DMS153 (cell line): Measurements from ENCODE around the gene IL17C.

Experiments used
- DNase-seq: peaks from one replicate; lab custom pipeline; 2025; lab: John Stamatoyannopoulos, UW

The IL17C gene

DNA sequence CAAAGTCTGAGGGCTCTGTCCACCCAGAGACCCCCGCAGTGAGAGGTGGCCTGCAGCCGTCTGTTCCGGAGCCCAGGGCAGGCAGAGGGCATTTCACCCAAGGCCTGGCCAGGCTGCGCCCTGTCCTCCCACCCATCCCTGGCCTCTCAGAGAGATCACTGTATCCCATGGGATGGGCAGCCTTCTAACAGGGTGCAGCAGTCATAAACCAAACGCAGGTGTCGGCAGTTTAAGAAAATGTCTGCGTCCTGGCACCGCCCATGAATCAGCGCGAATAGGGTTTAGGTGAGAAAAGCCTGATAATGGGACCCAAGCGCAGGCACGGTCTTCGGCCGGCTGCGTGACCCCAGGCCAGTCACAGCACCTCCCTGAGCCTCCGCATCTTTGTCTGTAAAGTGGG lies 7.1 kb downstream of the IL17C start:
- no peak for DNase-seq

DNA sequence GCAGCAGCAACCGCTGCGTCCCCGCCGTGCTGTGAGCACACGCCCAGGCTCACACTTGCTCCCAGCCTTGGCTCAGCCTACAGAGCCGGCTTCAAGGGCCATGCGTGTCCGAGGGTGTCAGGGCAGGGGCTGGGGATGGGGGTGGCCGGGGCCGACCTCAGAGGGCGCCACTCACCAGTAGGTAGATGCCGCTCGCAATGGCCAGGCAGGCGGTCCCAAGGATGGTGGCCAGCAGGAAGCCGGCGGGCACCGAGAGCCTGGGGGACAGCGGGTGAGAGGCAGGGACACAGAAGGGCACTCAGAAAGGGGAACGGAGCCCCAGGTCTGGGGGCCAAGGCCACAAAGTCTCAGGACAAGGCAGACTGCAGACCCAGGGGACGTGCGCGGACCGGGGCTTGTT lies 7.6 kb downstream of the IL17C start:
- DNase-seq, result no peak

DNA sequence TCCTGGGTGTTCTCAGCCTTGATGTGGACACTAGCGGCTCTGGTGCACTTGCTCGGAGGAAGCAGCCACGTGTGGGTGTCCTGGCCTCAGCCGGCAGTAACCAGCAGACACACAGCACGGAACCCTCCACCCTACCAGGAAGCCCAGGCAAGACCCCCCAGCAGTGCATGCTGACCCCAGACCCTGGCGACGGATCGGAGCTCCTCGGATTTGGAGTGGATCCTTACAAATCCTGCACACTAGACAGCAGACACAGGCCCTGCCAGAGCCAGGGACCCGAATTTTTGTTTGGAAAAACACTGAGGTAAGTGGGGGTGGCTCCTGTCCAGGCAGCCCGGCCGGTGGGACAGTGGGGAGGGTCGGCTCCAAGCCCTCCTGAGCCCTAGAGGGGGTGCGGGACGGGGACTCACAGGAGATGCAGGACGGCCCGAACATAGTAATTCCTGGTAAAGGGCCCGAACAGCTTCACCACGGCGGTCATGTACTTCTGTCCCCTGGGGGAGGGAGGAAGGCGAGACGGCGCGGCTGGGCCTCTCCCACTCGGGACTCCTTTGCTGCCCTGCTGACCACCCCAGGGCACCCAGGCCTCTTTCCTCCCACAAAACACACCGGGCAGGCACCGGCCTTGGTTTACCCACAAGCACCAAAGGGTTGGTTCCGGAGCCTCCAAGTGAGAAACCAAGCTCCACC lies 8.1 kb downstream of the IL17C start:
- DNase-seq, result no peak

DNA sequence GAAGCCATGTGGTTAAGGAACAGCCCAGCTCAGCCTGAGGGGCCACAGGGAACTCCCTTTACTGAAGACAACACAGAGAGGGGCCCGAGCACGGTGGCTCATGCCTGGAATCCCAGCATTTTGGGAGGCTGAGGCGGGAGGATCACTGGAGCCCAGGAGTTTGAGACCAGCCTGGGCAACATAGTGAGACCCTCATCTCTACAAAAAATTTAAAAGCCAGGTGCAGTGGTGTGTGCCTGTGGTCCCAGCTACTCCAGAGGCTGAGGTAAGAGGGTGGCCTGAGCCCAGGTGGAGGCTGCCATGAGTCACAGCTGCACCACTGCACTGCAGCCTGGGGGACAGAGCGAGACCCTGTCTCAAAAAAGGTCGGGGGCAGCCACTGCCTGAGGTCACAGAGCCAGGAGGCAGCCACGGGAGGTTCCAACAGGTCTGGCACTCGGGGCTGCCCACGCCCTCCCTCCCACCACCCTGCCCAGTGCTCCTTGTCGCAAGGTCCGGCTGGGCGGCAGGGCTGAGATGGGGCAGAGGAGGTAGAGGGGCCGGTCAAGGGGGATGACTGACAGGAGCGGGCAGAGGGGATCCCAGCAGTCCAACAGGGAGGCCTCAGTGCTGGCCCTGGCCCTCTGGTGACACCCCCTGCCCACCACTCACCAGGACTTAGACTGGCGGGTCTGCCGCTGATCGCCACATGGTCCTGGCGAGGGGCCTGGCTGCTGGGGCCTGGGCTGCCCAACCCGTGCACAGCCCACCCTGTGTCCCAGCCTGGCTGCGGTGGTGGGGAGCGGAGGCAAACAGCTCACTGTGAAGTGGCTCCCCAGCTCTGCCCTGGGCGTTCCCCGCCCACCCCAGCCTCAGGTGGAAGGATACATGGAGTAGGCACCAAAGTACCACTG lies 9.1 kb downstream of the IL17C start:
- no peak for DNase-seq

DNA sequence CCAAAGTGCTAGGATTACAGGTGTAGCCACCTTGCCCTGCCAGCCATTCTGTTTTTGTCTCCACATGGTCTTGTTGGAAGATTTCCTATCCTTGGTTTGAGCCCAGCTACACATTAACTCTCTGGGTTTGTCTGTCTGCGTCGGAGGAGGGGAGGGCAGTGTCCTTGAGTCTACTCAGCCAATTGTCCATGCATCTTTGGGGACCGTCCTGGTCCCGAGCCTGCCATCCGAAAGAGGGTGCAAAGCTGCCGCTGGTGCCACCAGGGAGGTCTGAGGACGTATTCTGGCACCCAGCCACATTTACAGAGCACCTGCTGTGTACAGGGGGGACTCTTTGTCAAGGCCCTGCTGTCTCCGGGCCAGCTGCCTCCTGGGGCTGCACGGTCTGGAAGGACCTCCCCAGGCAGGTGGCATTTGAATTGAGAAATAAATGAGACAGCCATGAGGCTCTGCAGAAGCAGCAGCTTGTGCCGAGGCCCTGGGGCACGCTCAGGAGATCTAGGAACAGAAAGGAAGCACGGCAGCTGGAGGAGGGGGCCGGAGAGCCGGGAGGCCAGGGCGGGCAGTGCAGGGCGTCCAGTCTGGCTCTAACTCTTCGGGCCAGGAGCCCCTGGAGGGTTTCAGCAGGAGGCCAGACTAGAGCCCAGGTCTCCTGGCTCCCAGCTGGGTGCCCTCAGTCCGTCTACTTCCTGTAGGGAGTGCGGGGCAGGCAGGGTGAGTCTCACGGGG lies 11.0 kb downstream of the IL17C start:
- DNase-seq, result peak; percentile 36

DNA sequence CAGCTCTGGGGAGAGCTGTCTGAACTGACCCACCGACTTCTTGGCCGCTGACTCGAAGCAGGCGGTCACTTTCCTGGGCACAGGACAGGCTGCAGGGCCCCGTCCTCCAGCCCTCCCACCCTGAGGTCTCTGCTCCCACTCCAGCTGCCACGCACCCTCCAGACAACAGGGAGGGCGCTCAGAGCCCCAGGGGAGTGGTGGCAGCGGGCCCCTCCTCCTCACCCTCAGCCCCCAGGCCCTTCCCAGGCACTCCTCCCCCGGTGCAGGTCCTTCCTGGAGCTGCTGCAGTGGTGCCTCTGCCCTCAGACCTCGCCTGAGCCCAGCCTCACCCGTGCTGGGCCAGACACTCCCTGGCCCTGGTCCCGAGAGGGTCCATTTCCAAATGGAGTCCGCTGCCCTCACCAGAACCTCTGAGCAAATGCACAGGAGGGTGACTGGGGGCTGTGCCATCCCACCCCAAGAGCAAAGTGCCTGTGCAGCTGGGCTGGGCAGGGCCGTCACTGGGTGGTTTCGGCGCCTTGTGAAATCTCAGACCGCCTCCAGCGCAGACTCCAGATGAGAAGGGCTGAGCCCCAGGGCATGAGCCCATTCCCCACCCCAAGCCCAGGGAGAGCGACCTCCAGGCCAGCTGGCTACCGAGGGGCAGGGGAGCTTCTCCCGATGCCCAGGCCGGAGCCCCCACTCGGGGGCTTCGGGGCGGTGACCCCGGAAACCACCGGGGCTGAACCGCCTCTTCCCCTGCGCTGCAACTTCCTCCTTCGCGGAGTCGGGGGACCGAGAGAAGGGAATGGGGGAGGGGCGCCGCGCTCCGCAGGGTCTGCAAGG lies 11.8 kb downstream of the IL17C start:
- no peak for DNase-seq

DNA sequence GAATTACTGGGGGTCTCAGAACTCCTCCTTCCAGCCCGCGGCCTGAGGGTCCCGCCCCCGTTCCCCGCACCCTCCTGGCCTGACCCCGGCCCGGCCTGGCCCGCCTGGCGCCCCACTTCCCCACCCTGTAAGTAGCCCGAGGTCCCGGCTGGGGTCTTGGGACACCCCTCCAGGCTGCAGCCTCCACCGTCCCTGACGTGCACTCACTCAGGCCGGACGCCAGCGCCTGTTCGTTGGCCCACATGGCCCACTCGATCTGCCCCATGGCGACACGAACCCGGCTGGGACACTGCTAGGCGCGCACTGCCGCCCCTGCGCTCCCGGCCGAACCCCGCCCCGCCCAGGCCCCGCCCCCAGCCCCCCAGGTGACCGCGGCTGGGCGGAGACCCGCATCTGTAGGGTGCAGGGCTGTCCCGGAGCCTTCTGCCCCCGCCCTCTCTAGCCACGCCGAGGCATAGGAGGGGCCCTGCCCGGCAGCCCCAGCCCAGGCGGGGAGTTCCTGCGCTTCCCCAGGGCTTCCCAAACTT lies 12.4 kb downstream of the IL17C start, which contains the start of gene CYBA:
TSS of gene CYBA (minus strand) at position 305 of the 527 bp plus-strand sequence. CDS start at position 265, 40 bp downstream.
- peak; percentile 39 for DNase-seq

DNA sequence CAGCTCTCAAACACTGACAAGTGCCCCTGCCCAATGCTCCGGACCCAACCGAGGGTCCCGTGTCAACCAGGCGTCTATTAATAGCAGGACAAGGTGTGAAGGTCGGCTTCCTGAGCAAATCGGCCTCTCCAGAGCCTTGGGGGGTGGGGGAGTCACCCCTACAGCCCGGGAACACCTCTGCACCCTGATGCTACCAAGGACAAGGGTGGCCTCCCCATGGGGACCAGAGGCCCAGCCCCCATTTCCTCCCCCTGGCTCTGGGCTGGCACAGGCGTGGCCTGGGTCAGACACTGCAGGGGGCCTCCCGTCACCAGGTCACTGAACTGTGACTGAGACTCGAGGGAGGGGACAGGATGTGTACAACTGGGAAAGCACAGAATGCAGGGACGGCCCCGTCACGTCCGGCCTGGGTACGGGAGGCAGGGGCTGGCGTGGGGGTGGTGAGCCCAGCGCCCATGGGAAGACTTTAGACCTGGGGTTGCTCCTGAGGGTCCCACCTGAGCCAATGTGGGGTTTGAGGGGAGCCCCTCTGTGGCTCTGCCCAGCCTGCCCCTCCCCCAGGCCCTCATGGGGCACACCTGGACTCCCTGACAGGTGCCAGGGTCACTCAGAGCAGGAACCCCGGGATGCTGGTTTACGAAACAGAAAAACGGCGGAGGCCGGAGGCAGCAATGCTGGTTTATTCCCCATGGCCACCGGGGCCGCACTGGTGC lies 13.1 kb downstream of the IL17C start:
- DNase-seq, result peak; percentile 73

DNA sequence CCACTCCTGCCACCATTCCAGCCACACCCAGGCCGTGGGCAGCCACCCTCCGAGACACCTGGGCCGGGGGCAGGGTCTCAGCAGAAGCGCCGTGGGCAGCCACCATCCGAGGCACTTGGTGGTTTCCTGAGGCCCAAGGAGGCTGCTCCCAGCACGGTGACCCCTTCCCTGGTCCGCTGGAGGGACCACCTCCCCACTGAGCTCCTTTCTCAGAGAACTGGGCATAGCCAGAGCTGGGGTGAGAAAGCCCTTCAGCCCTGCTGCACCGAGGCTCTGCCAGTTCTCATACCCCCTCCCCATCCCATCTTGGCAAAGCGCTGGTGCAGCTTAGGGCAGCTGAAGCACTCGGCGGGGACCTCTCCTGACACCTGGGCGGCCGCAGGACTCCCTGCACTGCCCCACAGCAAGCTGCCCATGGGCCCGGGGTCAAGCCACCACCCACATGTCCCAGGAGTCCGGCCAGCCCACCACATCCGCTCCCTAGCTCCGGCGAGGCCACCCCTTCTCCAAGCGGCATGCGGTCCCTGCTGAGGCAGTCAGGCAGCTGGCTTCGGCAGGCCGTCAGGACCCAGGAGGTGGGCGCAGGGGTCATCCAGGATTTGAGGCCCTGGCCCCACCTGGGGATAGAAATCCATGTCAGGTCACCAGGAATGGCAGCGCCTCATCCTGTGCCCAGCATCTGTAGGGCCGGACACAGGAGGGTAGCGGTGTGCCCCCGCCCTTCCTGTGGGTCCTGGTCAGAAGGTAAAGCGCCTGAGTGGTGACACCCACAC lies 13.8 kb downstream of the IL17C start:
- no peak for DNase-seq

DNA sequence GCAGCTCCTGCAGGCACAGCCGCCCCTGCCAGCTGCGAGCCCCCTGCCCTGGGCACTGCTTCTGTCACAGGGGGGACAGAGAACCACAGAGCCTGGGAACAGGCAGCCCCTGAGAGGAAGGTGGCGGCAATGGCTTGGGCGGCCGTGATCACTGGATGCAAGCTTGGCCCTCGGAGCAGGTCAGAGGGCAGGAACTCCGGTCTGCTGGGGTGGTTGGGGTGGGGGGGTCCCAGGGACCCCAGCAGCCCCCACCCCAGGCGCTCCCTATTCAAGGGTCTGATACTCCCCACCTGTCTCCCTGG lies 14.3 kb downstream of the IL17C start:
- no peak for DNase-seq

DNA sequence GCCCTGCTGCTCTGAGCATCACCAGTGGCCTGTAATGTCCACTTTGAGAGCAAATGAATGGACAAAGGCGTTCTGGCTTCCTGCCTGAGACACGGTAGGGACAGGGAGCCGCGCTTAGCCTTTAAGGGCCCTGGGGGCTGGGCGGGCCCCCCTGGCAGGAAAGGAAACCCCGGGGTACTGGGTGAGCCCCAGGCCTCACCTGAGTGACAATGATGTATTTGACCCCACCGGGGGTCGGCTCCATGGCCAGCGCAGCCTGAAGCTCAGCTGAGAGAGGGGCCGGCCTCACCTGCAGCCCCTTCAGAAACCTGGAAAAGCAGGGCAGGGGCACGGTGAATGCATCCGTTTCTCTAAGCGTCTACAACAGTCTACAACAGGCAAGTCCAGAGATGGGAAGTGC lies 14.7 kb downstream of the IL17C start:
- no peak for DNase-seq

DNA sequence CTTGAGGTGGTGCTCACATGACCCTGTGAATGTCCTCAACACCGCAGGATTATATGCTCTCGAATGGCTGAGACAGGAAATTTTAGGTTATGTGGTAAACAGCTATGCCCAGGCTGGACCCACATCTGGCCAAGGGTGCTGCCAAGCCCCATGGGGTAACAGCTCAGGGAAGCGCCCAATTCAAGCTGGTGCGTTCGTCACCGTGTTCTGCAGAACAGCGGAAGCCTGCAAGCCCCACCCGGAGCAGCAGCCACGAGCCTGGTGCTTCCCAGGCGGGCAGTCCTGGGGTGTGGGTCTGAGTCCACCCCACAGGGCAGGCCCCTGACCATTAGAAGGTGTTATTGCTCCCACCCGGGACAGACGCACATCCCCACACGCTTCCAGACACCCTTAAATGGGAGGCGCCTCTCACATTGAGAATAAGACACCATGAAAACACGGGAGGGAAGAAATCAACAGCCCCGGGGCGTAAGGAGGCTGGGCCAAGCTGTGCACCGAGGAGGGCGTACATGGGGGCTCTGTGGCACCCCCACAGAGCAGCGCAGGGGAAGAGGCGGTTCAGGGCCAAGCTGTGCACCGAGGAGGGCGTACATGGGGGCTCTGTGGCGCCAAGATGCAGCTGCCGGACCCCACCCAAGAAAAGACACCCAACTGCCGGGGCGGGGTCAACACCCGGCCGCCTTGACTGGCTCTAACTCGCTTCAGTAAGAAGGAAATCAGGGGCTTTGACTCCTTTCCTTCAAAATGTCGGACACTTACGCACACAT lies 15.4 kb downstream of the IL17C start:
- no peak for DNase-seq

DNA sequence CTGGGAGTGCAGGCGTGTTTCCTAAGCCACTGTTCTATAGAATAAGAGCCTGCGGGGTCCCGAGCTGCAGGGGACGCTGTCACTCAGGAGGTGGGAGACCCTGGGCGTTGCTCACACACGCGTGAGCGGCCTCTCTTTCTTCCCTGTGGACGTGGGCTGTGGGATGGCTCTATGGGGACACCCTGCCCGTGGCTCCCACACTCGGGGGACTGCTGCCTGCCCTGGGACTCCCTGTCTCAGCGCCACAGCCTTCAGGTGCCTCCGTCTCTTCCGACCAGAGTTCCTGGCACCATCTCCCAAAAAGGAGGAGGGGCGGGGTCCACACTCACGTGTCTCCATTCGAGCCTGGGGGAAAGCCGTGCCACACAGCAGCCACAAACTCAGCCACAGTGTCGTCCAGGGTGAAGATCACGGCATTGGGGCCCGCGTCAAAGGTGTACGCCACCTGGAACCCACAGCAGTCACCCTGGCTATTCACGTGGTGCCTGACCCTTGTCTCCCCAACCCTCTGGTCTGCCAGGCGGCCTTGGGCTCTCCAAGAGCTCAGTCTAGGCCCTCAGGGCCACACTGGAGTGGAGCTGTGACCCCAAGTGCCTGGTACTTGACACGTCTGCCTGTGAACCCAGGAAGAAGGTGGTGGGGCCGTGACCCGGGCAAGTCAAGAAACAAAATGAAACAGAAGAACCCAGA lies 16.1 kb downstream of the IL17C start:
- no peak for DNase-seq

DNA sequence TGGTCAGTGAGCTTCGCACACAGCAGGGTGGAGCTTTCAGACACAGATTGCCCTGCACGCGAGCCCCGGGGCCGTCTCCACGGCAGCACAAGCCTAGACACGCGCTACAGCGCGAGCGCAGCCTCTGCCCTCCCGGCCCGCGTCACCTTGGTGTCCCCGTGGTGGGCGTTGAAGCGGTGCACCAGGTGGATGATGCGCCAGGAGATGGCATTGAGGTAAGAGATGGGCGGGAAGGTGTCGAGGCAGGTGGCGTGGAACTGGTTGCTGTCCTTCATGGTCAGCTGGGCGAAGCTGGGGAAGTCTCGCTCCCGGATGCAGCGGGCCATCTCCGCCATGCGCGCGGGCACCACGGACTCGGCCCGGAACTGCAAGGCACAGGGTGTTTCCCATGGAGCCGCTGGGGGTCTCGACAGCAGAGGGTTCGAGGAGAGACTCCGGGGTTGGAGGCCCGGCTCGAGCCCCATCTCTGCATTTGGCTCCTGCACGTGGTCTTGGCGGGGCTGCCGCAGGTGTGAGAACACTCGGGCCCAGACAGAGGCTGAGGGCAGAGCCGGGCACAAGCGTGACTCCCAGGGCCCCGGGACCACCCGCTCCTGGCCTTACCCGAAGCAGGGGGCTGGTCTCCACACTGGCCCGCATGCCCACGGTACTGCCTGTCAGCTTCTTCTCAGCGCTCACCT lies 16.8 kb downstream of the IL17C start:
- no peak for DNase-seq

DNA sequence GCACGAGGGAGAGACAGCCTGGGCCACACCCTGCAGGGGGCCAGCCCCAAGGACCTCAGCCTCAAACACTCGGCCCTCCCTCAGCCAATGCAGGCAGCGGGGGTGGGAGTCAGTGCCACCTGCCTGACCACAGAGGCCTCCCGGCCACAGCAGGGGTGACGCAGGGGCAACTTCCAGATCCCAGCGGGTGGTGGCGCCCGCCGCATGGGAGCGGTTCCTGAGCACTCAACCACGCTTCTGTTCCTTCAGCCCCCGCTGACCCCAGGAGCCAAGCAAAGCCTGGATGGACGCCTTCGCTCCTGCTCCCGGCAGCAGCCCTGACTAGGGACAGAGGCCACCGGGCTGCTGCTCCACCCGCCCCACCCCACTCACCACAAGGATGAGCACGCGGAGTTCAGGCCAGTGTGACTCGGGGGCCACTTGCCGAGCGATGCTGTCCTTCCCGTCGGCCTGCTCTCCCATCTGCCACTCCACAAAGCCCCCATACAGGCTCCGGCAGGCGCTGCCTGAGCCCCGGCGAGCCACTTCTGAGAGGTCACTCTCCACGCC lies 17.4 kb downstream of the IL17C start:
- no peak for DNase-seq

DNA sequence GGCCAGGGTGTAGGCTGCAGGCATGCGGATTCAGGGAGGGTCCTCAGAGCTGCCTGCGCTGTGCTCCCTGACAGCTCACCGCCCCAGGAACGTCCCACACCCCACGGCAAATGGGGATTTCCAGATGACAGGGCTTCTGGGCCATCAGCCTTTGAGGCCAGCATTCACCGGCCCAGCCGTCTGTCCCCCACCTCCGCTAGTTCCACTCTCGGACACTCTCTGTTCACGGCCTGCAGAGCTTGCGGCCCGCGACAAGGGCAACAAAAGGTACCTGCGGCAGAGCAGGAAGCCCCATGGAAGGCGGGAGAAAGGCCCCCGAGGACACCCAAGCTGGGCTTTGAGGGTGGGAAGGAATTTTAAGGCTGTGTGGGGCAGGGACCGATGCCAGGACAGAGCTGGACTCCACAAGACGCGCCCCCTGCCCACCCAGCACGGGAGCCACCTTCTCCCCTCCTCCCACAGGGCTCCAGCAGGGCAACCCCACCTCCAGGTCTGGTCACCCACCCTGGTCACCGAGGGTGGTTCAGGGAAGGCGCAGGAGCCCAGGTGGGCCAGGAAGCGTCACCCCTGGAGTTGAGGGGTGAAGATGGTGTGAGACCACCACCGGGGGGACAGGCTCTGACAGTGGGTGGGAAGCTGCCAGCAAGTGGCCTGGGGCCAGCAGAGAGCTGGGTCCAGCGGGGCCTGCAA lies 18.1 kb downstream of the IL17C start:
- no peak for DNase-seq

DNA sequence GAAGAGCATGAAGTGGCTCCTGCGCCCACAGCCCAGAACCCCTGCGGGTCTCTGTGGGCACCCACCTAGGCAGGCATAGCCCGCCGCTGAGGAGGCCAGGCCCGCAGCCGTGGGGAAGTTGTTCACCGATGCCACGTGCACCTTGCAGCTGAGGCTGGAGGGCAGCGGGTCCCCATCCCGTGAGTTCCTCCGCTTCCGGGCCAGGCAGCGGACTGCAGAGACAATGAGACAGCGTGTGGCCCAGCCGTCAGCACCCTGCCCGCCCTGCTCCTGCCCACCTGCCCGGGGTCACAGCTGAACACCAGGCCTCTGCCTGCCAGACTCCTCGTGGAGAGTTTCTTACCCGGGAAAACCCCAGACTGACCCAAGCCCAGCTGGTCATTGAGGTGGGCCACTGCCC lies 19.0 kb downstream of the IL17C start:
- no peak for DNase-seq
